Hematopoietic multipotent progenitor cell treated with erythropoietin and hydrocortisone succinate and interleukin-3 and kit ligand, for 4 days (in vitro differentiated cells): ENCODE measurements around the gene LITAFD.
A peak's percentile ranks its signal among the peaks of the same experiment; 100 is the strongest.
"Not testable (repeated sequence)": the region's sequence is repeated elsewhere in the genome, so short reads cannot be mapped to it uniquely, and the experiment has no call there.

ENCODE experiments used
- DNase-seq: peaks from one replicate; pipeline ENCODE4 v3.0.0-alpha.2; 2015

Gene LITAFD

DNA sequence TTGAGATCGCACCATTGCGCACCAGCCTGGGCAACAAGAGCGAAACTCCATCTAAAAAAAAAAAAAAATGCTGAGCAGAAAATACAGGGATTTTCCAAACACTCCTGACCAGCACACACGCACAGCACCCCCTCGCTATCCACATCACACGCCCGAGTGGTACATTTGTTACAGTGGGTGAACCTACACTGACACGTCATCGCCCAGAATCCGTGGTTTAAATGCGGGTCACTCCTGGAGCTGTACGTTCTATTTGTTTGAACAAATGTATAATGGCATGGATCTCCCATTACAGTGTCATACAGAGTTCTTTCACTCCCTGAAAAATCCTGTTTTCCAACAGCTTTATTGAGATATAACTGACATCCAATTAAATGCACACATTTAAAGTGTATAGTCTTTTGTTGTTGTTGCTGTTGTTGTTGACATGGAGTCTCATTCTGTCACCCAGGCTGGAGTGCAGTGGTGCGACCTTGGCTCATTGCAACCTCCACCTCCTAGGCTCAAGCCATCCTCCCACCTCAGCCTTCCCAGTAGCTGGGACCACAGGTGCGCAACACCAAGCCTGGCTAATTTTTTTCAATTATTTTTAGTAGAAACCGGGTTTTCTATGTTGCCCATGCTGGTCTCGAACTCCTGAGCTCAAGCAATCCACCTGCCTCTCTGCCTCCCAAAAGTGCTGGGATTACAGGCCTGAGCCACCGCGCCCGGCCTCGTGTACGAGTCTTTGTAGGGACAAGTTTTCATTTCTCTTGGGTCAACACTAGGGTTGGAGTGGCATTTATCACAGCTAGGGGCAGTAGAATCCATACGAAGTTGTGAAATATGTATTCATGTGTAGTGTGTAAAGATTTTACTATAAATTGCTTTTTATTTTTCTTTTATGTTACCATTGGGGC lies 8.9 kb upstream of the LITAFD start:
- DNase-seq: peak; percentile 59

- DNase-seq: not testable (repeated sequence)
Measured at GRCh38 chr16:8873866-8874195, 8.3 kb upstream of the LITAFD start.

DNA sequence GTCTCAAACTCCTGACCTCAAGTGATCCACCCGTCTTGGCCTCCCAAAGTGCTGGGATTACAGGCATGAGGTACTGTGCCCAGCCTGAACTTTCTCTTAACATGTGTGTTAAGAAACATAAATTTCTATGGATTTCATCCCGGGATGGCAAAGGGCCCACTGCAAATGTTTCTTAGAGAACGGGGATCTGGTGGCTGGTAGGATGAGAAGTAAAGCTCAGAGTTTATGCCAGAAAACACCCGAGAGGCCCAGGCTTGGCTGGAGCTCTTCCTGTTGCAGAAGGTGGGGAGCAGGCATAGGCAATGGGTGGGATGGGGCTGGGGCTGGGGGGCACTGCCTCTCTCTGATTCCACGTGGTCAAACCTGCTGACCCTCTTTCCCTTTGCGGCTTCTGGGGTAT lies 7.8 kb upstream of the LITAFD start:
- no peak for DNase-seq

DNA sequence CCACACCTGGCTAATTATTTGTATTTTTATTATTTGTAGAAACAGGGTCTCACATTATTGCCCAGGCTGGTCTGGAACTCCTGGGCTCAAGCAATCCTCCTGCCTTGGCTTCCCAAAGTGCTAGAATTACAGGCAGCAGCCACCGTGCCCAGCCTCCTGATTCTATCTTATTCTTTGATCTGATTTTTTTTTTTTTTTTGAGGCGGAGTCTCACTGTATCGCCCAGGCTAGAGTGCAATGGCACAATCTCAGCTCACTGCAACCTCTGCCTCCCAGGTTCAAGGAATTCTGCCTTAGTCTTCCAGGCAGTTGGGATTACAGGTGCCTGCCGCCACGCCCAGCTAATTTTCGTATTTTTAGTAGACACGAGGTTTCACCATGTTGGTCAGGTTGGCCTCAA lies 6.8 kb upstream of the LITAFD start:
- DNase-seq: not testable (repeated sequence)

GRCh38 chr16:8877894-8878522 lies 4.1 kb upstream of the LITAFD start:
- no peak for DNase-seq

DNA sequence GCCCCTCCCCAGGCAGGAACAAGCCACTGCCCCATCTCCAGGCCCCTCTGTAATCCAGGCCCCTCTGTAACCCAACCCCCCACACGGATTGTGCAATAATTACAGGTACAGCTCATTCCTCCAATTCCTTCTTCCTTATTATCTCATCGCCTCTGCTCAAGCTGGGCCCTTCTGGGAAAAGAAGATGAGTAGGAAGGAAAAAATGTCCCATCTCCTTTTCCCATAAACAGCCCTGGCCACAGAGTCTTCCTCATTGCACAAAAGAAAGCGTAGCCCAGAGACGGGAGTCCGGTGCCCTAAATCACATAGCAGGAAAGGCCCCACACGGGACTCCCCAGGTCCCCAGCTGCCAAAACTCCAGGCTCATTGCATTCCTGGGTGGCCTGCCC lies 3.6 kb upstream of the LITAFD start:
- DNase-seq: no peak

DNA sequence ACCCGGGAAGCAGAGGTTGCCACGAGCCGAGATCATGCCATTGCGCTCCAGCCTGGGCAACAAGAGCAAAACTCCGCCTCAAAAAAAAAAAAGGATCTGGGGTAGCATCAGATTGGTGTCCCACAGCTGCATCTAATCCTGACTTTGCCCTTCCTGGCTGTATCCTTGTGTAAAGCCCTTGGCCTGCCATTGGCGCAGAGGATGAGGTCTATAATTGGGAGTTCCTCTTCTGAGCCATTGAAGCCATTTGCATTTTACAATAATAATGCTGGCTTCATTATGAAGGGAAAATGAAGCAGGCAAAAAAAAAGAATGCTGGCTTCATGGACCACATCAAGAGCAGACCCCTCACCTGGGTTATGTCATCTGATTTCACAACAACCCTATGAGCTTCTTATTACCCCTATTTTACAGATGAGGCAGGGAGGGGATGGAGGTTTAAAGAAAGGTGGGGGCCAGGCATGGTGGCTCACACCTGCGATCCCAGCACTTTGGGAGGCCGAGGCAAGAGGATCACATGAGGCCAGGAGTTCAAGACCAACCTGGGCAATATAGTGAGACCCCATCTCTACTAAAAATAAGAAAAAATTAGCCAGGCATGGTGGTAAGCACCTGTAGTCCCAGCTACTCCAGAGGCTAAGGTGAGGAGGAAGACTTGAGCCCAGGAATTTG lies 1.2 kb upstream of the LITAFD start:
- DNase-seq: no peak

DNA sequence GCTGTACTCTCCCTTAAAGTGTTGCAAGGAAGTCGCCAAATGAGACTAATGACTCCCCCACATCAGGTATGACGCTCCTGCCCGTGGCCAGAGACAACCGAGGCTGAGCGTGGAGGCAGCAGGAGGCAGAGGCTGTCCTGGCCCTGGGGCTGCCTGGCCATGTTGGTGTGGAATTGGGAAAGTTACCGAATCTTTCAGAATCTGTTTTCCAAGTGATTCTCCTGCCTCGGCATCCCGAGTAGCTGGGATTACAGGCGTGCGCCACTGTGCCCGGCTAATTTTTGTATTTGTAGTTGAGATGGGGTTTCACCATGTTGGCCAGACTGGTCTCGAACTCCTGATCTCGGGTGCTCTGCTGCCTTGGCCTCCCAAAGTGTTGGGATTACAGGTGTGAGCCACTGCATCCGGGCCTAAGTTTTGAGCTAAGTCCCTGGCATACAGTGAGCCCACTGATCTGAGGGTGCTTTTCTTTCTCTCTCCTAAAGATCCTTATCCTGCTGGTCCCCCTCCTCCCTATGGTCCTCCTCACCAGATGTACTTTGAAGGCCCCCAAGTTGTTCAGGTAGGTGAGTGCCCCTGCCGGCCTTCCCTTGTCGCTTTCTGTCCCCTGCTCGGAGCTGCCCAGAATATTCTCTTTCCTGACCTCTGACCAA lies 700 bp downstream of the LITAFD start:
- DNase-seq: no peak

GRCh38 chr16:8885674-8886592 lies 3.8 kb downstream of the LITAFD start:
- no peak for DNase-seq

DNA sequence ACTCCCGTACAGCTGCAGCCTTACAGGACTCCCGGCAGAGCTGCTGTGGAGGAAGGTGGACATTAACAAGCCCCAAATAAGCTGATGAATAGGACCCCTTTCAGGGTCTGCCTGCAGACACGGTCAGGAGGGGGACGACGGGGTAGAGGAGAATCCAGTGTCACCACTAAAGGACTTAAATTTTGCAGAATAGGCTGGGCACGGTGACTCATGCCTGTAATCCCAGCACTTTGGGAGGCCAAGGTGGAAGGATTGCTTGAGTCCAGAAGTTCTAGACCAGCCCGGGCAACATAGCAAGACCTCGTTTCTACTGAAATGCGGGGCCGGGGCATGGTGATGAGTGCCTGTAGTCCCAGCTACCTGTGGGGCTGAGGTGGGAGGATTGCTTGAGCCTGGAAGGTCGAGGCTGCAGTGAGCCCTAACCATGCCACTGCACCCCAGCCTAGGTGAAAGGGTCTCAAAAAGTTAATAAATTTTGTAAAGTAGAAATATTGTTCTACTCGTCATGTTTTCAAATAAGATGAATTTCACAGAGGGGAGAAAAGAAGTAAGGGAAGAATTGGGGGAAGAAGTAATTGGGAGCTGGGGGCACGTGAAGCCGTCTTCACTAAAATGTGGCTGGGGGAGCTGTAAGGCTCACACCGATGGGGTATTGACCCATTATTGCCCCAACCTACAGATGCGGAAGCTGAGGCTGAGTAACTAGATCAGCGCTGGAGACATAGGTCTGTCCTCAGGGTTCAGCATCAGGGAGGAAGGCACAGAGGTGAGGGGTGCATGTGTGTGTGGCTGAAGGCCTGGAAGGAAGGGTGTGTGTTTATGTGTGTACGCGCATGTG lies 4.7 kb downstream of the LITAFD start:
- DNase-seq: no peak

GRCh38 chr16:8887431-8887765 lies 5.2 kb downstream of the LITAFD start:
- DNase-seq: no peak

GRCh38 chr16:8887952-8888560 lies 5.9 kb downstream of the LITAFD start:
- peak; percentile 28 for DNase-seq

DNA sequence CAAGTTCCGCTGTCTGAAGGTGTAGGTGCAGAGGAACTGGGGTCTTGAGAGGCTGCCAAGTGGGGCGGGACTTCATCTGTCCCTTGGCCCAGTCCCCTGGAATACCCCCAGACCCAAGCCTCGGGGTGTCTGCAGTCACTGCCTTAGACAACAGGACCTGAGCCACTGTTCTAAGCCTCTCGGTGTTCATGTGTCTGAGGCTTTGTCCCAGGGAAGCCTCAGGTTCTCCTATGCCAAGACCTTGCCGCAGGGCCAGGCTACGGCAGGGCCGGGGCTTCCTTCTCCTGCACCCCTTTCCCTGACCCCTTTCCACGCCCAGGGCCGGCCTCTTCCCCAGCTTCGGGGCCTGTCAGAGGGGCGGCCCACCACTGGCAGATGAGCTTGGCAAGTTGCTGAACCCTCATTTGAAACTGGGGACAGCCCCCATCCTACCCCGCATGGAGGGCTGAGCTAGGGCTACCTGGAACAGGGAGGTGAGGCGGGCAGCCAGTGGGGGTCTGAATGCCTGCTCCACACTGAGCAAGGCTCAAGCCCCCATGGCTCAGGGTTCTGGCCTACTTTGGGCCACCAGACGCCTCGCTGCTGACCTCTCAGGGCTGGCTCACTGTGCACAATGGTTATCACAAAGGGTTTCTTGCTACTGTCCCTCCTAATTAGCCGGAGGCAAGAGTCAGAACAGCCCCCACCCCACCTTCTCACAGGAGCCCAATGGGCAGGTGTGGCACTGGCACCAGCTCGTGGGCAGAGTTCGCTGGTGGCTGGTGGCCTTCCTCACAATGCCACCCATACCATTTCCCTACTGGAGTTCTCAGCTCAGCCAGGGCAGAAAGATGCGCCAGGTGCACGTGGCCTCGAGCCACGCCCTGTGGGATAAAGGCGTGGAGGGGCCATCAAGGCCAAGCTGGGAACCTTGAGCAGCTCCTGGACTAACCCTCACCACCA lies 7.1 kb downstream of the LITAFD start:
- no peak for DNase-seq

GRCh38 chr16:8889893-8890548 lies 7.9 kb downstream of the LITAFD start:
- DNase-seq: no peak

GRCh38 chr16:8890549-8890921 lies 8.4 kb downstream of the LITAFD start:
- no peak for DNase-seq

GRCh38 chr16:8892101-8892575 lies 10.0 kb downstream of the LITAFD start:
- no peak for DNase-seq

- no peak for DNase-seq
Measured at GRCh38 chr16:8893426-8893825, 11.3 kb downstream of the LITAFD start.

- no peak for DNase-seq
Measured at GRCh38 chr16:8893976-8894690, 12.0 kb downstream of the LITAFD start.
